Type B pancreatic cell (in vitro differentiated cells): Measurements from ENCODE around the gene TFF3. TPM values are rescaled to one million over a fixed set of nuclear protein-coding genes. Genes with fewer than 3 reads are reported as not detected.

Experiments
- DNase-seq: peaks from one replicate; pipeline ENCODE4 v3.0.0; 2021; ENCODE audit warnings: mixed read lengths; ENCODE audit not compliant: unreplicated experiment; ENCODE audit errors: extremely low spot score
- H3K27ac Mint-ChIP-seq: 2 replicates; pipeline ENCODE4 v1.8.0; 2021; ENCODE audit warnings: mild to moderate bottlenecking, mixed read lengths
- H3K27me3 Mint-ChIP-seq: 2 replicates; pipeline ENCODE4 v1.8.0; 2021; ENCODE audit warnings: mixed read lengths
- H3K36me3 Mint-ChIP-seq: 2 replicates; pipeline ENCODE4 v1.8.0; 2021; ENCODE audit warnings: mixed read lengths
- H3K4me1 Mint-ChIP-seq: one replicate; pipeline ENCODE4 v1.8.0; 2021; ENCODE audit warnings: mixed read lengths; ENCODE audit not compliant: unreplicated experiment
- H3K4me3 Mint-ChIP-seq: 2 replicates; pipeline ENCODE4 v1.8.0; 2021; ENCODE audit warnings: mild to moderate bottlenecking, mixed read lengths
- H3K9me3 Mint-ChIP-seq: 2 replicates; pipeline ENCODE4 v1.8.0; 2021; ENCODE audit warnings: mixed read lengths
- total RNA-seq: library from RNA; stranded (reverse); gene quantifications from 2 replicates; pipeline ENCODE4 v1.2.1, GENCODE V29; 2021; ENCODE audit warnings: low replicate concordance
- TF ChIP-seq, protein P1 (sequence below): fragments of 200-600 bp; sonication (generic); conservative IDR thresholded peaks from 2 replicates; pipeline ENCODE4 v1.5.0; 2021; ENCODE audit warnings: antibody characterized with exemption, mild to moderate bottlenecking

TFF3 gene
- total RNA-seq, 1 donor from 2014 or later: 31.5 TPM

GRCh38 chr21:42319376-42319775 lies 4.2 kb upstream of the TFF3 start:
- Mint-ChIP-seq H3K4me3 (no peak overlapping the region), H3K9me3 (no peaks in the 10 kb centered on the region), H3K27me3 (peaks cover 6% of the 10 kb centered on the region), H3K36me3 (no peaks in the 10 kb centered on the region), H3K27ac (no peak overlapping the region), H3K4me1 (peaks cover 9% of the 10 kb centered on the region)
- TF ChIP-seq, protein P1, sequence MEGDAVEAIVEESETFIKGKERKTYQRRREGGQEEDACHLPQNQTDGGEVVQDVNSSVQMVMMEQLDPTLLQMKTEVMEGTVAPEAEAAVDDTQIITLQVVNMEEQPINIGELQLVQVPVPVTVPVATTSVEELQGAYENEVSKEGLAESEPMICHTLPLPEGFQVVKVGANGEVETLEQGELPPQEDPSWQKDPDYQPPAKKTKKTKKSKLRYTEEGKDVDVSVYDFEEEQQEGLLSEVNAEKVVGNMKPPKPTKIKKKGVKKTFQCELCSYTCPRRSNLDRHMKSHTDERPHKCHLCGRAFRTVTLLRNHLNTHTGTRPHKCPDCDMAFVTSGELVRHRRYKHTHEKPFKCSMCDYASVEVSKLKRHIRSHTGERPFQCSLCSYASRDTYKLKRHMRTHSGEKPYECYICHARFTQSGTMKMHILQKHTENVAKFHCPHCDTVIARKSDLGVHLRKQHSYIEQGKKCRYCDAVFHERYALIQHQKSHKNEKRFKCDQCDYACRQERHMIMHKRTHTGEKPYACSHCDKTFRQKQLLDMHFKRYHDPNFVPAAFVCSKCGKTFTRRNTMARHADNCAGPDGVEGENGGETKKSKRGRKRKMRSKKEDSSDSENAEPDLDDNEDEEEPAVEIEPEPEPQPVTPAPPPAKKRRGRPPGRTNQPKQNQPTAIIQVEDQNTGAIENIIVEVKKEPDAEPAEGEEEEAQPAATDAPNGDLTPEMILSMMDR: no peak
- peak; percentile 62 for DNase-seq

DNA sequence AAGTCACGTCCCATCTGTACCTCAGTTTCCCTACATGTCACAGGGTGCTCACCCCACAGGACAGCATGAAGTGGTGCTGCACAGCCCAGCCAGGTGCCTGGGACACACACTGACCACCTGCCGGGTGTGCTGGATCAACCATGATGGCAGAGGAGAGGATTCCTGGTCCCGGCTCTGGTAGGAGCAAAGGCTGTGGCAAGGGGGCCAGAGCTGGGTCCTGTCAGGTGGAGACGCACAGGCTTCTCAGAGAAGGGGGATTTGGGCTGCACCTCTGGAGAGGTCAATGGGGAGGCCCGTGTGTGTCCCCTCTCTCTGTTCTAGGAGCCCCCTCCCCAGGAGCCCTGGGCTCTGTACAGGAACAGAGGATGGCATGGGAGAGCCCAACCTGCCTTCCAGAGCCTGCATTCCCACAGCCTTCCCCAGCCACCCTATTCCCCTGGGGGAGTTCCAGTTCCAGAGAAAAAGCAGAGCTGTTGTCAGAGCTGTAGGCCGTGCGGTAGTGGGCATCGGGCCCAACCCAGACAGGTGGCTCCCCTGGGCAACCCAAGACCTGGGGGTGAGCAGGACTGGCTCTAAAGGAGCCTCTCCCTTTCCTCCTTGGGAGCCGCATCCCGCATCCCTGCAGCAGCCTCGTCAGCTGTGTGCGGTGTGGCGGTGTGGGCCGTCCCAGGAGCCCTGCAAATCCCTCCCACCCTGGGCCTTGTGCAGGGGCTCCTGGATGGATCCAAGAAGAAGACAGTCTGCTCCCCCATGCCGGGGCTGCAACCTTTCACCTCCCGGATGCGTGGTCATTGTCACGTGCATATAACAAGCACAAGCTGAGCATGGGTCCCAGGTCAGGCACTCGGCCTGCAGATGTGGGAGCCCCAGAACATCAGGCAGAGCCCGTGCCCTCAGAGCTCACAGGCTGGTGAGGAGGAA lies 2.9 kb upstream of the TFF3 start:
- Mint-ChIP-seq H3K27ac (no peak overlapping the region), H3K9me3 (no peaks in the 10 kb centered on the region)

DNA sequence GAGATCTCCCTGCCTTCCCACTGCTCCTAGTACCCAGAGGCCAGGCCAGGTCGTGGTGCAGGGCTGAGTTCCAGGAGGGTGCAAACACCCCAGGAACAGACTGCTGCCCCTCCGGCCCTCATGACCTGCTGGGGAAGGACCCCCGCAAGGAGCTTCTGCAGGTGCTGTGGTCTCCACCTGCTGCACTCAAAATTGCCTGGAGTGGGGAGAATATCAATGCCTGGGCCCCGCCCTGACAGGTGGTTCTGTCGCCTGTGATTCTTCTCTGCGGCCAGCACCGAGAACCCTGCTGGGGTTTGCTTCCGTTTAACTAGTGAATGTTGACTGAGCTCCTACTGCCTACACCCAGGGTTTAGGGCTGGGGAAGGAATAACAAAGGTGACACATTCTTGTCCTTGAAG lies 2.1 kb upstream of the TFF3 start:
- Mint-ChIP-seq H3K4me3 (no peak overlapping the region), H3K9me3 (no peaks in the 10 kb centered on the region), H3K4me1 (peaks cover 16% of the 10 kb centered on the region), H3K36me3 (no peaks in the 10 kb centered on the region), H3K27me3 (no peaks in the 10 kb centered on the region), H3K27ac (no peak overlapping the region)
- TF ChIP-seq, protein P1: no peak
- DNase-seq: peak; percentile 48

More for the DNA sequence above, 2.9 kb upstream of the TFF3 start:
- no peaks in the 10 kb centered on the region for H3K27me3 Mint-ChIP-seq
- peaks cover 16% of the 10 kb centered on the region for H3K4me1 Mint-ChIP-seq
- no peaks in the 10 kb centered on the region for H3K36me3 Mint-ChIP-seq
- TF ChIP-seq, protein P1: no peak
- DNase-seq: peak; percentile 64
- no peak overlapping the region for H3K4me3 Mint-ChIP-seq

DNA sequence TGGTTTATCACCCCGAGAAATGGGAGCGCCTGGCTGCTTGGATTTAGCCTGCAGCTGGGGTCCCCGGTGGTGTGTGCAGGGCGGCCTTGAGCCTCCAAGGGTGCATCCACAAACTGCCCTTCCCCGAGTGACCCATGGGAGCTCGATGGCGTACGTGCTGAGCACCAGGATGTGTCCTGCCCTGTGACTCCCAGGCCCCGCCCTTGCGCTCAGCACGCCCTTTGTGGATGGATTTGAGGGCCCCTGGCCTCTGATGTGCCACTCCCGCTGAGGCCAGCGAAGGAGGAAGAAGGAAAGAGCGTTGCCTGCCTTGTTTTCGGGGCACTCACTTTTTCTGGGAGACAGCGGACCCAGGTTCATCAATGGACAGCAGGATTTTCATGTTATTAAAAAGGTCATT lies 1.7 kb upstream of the TFF3 start:
- Mint-ChIP-seq H3K4me1 (peaks cover 16% of the 10 kb centered on the region), H3K4me3 (no peak overlapping the region), H3K27ac (no peak overlapping the region), H3K9me3 (no peaks in the 10 kb centered on the region), H3K36me3 (no peaks in the 10 kb centered on the region), H3K27me3 (no peaks in the 10 kb centered on the region)
- TF ChIP-seq, protein P1: no peak
- peak; percentile 60 for DNase-seq

GRCh38 chr21:42314616-42315295 lies 453 bp downstream of the TFF3 start:
- Mint-ChIP-seq H3K4me3 (no peak overlapping the region), H3K27ac (no peak overlapping the region), H3K36me3 (no peaks in the 10 kb centered on the region), H3K9me3 (no peaks in the 10 kb centered on the region), H3K27me3 (peaks cover 4% of the 10 kb centered on the region), H3K4me1 (peaks cover 20% of the 10 kb centered on the region)
- TF ChIP-seq, protein P1: no peak
- DNase-seq: no peak
